ENCODE results near the gene PXMP2. TPM values are rescaled to one million over a fixed set of nuclear protein-coding genes. Genes with fewer than 3 reads are reported as not detected.
A peak's percentile ranks its signal among the peaks of the same experiment; 100 is the strongest.

The PXMP2 gene
- total and polyA plus RNA-seq, 5 donors: 21.6 to 40.1 (median 36.8) TPM

DNA sequence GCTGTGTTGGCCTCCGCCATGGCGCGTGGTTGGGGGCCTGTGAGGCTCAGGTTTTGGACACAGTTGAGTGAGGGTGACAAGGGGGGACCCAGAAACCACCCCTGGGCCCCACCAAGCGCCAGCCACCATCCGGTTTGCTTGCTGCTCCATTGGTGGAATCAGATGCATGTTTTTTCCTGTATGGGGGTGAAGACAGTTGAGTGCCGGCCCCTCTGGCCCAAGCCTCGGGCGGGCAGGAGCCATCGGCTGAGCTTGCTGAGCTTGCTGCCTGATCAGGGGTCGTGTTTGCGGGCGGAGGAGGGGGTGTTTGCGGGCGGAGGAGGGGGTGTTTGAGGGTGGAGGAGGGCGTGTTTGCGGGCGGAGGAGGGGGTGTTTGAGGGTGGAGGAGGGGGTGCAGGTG, 29.6 kb downstream of the PXMP2 start:
- Histone ChIP-seq H3K27me3 (ENCODE audit: control insufficient read depth, insufficient read depth) (no peaks in the 10 kb centered on the region), H3K4me3 (ENCODE audit: low read length) (no peak overlapping the region), H3K9me3 (ENCODE audit: control insufficient read depth, low read length) (no peaks in the 10 kb centered on the region), H3K4me1 (ENCODE audit: control insufficient read depth, insufficient read depth, low read length) (no peaks in the 10 kb centered on the region), H3K27ac (ENCODE audit: low read length) (no peak overlapping the region)
- ATAC-seq: no peak
- WGBS: 84% methylated on average over 17 of the region's 17 CpGs
- intact Hi-C loops (cut with DNase I): no loop called here
- no peak for DNase-seq

DNA sequence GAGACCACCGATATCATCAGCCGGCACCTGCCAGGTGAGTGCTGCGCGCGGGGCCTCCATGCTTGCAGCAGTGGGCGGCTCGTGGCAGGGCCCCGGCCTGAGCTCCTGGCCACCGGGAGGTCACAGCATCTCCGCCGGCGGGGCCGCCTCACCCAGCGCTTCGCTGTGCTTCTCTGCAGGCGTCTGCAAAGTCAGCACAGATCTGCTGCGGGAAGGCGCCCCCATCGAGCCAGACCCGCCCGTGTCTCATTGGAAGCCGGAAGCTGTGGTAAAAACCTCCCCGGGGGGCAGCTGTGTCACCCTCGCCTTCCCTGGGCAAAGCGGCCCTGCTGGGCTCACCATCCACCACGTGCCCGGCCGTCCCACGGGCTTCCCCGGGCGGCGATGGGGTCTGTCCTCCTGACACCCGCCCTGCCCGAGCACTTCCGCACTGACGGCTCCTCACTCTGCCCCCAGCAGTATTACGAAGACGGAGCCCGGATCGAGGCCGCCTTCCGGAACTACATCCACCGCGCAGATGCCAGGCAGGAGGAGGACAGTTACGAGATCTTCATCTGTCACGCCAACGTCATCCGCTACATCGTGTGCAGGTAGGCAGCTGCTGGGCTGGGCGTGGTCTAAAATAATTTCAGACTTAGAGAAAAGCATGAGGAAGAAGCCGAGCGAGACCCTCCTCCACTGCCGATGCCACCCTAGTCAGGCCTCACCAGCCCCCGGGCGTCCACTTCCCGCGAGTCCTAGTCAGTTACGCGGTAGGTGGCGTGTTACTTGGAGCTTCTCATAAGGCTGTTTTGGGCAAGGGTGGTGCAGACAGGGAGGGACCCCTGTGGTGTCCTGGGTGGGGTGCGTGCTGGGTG, 30.4 kb downstream of the PXMP2 start:
- H3K9me3 ChIP-seq (ENCODE audit: control insufficient read depth, low read length): no peaks in the 10 kb centered on the region
- no peak overlapping the region for H3K27ac ChIP-seq (ENCODE audit: low read length)
- H3K27me3 ChIP-seq (ENCODE audit: control insufficient read depth, insufficient read depth): no peaks in the 10 kb centered on the region
- no peak overlapping the region for H3K4me3 ChIP-seq (ENCODE audit: low read length)
- peak in 1 of 2 donors; percentile 13 for ATAC-seq
- H3K4me1 ChIP-seq (ENCODE audit: control insufficient read depth, insufficient read depth, low read length): no peaks in the 10 kb centered on the region
- 94% methylated on average over 61 of the region's 61 CpGs for WGBS
- no peak for DNase-seq
- intact Hi-C loops (cut with DNase I): no loop called here

DNA sequence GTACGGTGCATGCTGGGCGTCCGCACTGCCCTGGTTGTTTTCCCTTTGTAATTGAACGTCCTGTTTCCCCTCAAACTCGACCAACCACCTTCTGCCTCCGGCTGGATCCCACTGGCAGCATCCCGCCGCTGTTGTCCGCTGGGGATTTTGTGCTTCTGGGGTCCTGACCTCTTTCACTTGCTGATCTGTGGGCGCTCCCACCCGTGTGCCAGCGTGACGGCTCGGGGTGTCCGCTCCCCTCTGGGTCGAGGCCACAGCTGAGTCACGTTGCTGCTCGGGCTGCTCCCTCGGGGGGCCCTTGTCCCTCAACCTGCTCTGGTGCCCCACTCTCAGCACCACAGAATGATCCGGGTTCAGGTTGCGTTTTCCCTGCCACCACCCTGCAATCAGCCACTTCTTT, 31.3 kb downstream of the PXMP2 start:
- intact Hi-C loops (cut with DNase I): no loop called here
- Histone ChIP-seq H3K4me3 (ENCODE audit: low read length) (no peak overlapping the region), H3K4me1 (ENCODE audit: control insufficient read depth, insufficient read depth, low read length) (no peaks in the 10 kb centered on the region), H3K27ac (ENCODE audit: low read length) (no peak overlapping the region), H3K9me3 (ENCODE audit: control insufficient read depth, low read length) (no peaks in the 10 kb centered on the region), H3K27me3 (ENCODE audit: control insufficient read depth, insufficient read depth) (no peaks in the 10 kb centered on the region)
- ATAC-seq (no peak), DNase-seq (no peak)
- 91% methylated on average over 21 of the region's 21 CpGs for WGBS

DNA sequence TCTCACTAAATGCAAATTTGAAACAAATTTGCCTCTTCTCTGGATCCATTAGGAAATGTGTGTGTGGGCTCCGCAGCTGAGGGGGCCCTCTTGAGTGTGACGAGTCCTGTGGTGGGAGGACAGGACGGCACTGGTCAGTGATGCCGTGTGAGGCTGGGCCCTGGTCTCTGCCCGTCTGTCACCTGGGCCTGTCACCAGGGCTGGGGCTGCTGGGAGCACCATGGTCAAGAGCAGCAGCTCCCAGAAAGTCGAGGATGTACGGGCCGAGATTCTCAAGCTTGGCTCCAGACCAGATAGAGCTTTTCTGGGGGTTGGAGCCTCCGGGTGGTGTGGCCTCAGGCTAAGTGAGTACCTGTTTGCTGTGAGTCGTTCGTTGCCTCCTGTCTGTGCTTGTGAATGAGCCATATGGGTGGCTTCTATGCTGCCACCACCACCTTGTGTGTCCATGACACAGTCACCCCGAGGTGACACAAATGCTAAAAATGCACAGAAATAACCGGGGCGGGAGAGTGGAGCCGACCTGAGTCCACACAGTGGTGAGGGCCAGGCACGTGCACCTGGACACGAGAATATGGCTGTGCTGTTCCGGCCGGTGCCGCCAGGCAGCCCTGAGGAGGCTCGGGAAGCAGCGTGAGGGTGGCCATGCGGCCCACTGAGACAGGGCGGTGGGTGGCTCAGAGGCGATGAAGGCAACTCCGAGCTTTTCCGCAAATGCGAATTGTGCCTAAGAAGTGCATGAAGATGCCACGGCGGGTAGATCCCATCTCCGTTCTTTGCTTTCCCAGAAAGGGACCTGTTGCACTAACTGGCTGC, 32.0 kb downstream of the PXMP2 start:
- Histone ChIP-seq H3K9me3 (ENCODE audit: control insufficient read depth, low read length) (no peaks in the 10 kb centered on the region), H3K4me3 (ENCODE audit: low read length) (no peak overlapping the region), H3K4me1 (ENCODE audit: control insufficient read depth, insufficient read depth, low read length) (no peaks in the 10 kb centered on the region), H3K27me3 (ENCODE audit: control insufficient read depth, insufficient read depth) (no peaks in the 10 kb centered on the region), H3K27ac (ENCODE audit: low read length) (no peak overlapping the region)
- 87% methylated on average over 31 of the region's 31 CpGs for WGBS
- intact Hi-C loops (cut with DNase I): no loop called here
- ATAC-seq (no peak), DNase-seq (no peak)

DNA sequence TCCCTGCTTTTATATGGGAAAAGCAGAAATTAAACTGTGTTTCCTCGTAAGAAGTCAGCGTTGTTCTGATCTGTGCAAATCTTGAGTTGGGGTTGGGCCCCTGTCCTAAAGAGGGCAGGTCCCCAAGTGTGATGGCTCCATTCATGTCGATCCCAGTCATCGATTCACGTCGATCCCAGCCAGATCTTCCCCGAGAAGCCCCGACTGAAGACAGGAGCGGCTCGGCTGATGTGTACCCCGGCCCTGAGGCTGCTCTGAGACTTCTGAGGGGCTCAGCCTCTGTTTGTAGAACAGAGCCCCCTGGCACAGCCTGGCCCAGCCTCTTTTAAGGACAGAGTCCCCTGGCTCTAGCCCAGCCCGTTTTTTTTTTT, 32.6 kb downstream of the PXMP2 start:
- 93% methylated on average over 12 of the region's 12 CpGs for WGBS
- ATAC-seq (no peak), DNase-seq (no peak)
- Histone ChIP-seq H3K9me3 (ENCODE audit: control insufficient read depth, low read length) (no peaks in the 10 kb centered on the region), H3K4me1 (ENCODE audit: control insufficient read depth, insufficient read depth, low read length) (no peaks in the 10 kb centered on the region), H3K27ac (ENCODE audit: low read length) (no peak overlapping the region), H3K27me3 (ENCODE audit: control insufficient read depth, insufficient read depth) (no peaks in the 10 kb centered on the region), H3K4me3 (ENCODE audit: low read length) (no peak overlapping the region)
- intact Hi-C loops (cut with DNase I): no loop called here

DNA sequence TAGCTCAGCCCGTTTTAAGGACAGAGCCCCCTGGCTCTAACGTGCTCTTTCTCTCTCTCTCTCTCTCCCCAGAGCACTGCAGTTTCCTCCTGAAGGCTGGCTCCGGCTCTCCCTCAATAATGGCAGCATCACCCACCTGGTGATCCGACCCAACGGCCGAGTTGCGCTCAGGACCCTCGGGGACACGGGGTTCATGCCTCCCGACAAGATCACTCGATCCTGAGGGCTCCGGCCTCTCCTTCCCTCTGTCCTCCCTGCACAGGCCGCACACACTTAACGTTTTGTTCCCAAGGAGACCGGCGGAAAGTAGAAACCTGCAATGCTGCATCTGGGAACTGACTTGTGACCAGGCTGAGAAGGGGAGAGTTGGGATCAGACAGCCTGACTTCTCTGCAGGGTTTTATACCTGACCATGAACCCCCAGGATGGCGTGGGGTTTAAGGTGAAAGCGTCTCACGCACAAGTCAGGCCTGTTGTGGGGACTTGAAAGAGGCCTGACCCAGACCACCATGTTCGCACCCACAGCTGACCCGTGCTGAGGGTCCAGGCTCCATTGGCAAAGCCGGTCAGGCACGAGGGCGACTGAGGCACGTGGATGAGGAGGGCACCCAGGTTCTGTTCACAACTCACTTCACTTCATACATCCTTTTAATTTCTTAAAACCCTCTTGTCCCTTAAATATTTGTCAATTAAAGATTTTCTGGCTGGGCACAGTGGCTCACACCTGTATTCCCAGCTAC, 33.4 kb downstream of the PXMP2 start:
- WGBS: 95% methylated on average over 25 of the region's 25 CpGs
- Histone ChIP-seq H3K27me3 (ENCODE audit: control insufficient read depth, insufficient read depth) (no peaks in the 10 kb centered on the region), H3K27ac (ENCODE audit: low read length) (no peak overlapping the region), H3K9me3 (ENCODE audit: control insufficient read depth, low read length) (no peaks in the 10 kb centered on the region), H3K4me1 (ENCODE audit: control insufficient read depth, insufficient read depth, low read length) (no peaks in the 10 kb centered on the region), H3K4me3 (ENCODE audit: low read length) (no peak overlapping the region)
- no peak for DNase-seq
- intact Hi-C loops (cut with DNase I): no loop called here
- ATAC-seq: no peak

DNA sequence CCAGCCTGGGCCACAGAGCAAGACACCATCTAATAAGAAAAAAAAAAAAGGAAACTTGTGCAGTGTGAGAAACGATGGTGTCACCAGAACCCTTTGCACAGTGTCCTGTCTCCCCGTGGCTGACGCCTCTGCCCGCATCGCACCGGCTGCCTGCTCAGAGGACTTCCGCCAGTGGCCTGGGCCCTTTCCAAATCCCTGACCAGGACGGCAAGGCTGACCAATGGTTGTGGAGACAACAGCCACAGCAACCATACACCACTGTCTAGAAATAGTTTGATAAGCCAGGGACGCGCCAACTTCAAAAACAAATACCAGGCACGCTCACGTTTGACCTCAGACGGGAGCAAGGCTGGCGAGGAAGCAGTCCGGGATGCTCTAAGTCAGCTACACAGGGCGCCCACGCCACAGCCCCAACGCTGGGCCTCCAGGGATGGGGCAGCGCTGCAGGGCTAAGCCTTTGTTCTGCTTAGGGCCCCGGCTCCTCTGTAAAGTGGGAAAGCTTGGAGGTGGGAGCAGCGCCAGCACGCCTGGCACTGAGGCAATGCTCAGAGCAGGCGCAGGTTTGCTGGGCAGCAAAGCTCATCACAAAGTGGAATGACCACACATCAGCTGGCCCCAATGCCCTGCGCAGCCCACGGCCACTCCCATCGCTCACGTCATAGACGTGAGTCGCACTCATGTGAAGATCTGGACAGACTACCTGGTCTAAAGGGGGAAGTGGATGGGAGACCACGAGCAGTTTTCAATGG, 35.8 kb downstream of the PXMP2 start:
- peak; percentile 71 to 76 for ATAC-seq
- intact Hi-C loops (cut with DNase I): no loop called here
- H3K9me3 ChIP-seq (ENCODE audit: control insufficient read depth, low read length): no peaks in the 10 kb centered on the region
- WGBS: 78% methylated on average over 30 of the region's 30 CpGs
- H3K4me3 ChIP-seq (ENCODE audit: low read length): no peak overlapping the region
- no peaks in the 10 kb centered on the region for H3K27me3 ChIP-seq (ENCODE audit: control insufficient read depth, insufficient read depth)
- no peak overlapping the region for H3K27ac ChIP-seq (ENCODE audit: low read length)
- H3K4me1 ChIP-seq (ENCODE audit: control insufficient read depth, insufficient read depth, low read length): no peaks in the 10 kb centered on the region
- peak; percentile 50 to 84 (median 78) for DNase-seq

DNA sequence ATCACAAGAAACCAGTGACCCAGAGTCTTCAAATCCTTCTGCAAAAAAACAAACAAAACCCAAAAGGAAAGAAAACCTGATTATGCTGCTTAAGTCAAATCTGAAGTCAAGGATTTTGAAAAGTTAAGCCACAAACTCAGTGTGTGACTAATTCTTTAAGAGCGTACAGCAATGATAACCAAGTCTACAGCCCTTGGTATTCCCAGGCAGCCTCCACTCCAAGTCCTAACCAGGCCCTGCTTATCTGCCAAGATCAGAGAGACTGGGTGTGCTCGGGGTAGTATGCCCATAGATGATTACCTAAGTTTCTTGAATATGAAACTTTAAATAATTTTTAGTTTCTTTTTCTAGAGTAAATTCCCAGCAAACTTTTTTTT, 36.4 kb downstream of the PXMP2 start:
- DNase-seq (no peak), ATAC-seq (no peak)
- Histone ChIP-seq H3K4me1 (ENCODE audit: control insufficient read depth, insufficient read depth, low read length) (no peaks in the 10 kb centered on the region), H3K9me3 (ENCODE audit: control insufficient read depth, low read length) (no peaks in the 10 kb centered on the region), H3K4me3 (ENCODE audit: low read length) (no peak overlapping the region), H3K27ac (ENCODE audit: low read length) (no peak overlapping the region), H3K27me3 (ENCODE audit: control insufficient read depth, insufficient read depth) (no peaks in the 10 kb centered on the region)
- WGBS: 85% methylated on average over 2 of the region's 2 CpGs
- intact Hi-C loops (cut with DNase I): no loop called here

DNA sequence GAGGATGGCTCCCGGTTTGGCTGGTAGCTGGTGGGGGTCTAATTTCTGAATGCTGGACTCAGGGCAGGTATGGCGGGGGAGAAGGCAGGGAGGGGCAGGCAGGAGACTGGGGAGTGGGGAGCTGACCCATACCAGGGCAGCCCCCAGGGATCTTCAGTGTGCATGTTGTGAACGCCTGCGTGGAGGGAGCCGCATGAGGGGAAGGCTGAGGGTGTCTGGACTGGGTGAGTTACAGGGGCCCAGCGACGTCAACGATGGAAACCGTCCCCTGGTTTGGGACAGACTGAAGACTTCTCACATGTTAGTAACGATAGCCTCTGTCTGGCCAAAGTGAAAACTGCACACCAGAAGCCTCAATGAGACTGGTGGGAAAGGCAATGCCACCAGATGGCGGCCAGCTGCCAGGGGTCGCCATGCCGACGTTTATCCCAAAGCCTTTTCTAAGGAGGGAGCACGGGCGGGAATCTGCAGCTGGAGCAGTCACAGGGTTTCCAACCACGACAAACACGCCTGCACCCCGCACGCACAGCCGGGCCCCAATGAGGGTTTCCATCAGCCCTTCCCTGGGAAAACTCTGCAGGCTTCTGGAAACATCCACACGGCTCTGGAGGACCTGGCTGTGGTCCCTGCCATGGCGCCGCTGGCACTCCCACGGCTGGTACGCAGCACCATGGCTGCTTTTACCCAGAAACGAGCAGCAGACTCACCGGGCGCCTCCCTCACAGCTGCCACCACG, 37.3 kb downstream of the PXMP2 start:
- no peaks in the 10 kb centered on the region for H3K27me3 ChIP-seq (ENCODE audit: control insufficient read depth, insufficient read depth)
- 86% methylated on average over 30 of the region's 30 CpGs for WGBS
- intact Hi-C loops (cut with DNase I): no loop called here
- no peak overlapping the region for H3K27ac ChIP-seq (ENCODE audit: low read length)
- DNase-seq (peak in 1 of 3 donors; percentile 19), ATAC-seq (no peak)
- H3K9me3 ChIP-seq (ENCODE audit: control insufficient read depth, low read length): no peaks in the 10 kb centered on the region
- no peaks in the 10 kb centered on the region for H3K4me1 ChIP-seq (ENCODE audit: control insufficient read depth, insufficient read depth, low read length)
- H3K4me3 ChIP-seq (ENCODE audit: low read length): no peak overlapping the region

DNA sequence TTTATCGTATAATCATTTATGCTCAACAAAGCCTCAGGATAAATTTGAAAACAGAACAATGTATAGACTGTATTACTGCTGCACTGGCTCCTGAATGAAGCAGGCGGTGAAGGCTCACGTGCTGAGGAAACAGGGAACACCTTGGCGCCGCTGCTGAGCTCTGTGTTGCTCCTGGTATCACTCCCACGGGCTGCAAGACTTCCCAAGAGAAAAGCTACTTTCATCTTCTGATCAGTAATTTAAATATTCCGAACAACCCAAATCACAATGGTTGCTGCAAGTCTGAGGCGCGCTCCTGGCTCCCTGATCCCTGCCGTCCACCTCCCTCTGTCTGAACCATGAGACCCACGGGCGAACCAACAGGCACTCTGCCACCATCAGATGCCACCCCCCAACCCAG, 39.0 kb downstream of the PXMP2 start:
- intact Hi-C loops (cut with DNase I): no loop called here
- ATAC-seq: no peak
- H3K27ac ChIP-seq (ENCODE audit: low read length): no peak overlapping the region
- H3K9me3 ChIP-seq (ENCODE audit: control insufficient read depth, low read length): no peaks in the 10 kb centered on the region
- H3K4me1 ChIP-seq (ENCODE audit: control insufficient read depth, insufficient read depth, low read length): no peaks in the 10 kb centered on the region
- no peak overlapping the region for H3K4me3 ChIP-seq (ENCODE audit: low read length)
- DNase-seq: peak in 1 of 3 donors; percentile 10
- H3K27me3 ChIP-seq (ENCODE audit: control insufficient read depth, insufficient read depth): no peaks in the 10 kb centered on the region
- WGBS: 94% methylated on average over 12 of the region's 12 CpGs

Data from right cardiac atrium (tissue), 5 donors.